GM18861 (cell line): Measurements from ENCODE around the gene LYRM9.
"Not testable (repeated sequence)": the region's sequence is repeated elsewhere in the genome, so short reads cannot be mapped to it uniquely, and the experiment has no call there.

Experiments used
- ATAC-seq: cut with Tn5 transposase; IDR thresholded peaks from one replicate; pipeline ENCODE4 v1.9.1; 2021; ENCODE audit not compliant: unreplicated experiment

The LYRM9 gene

GRCh38 chr17:27892866-27893769, at the start of gene LYRM9:
Gene LYRM9, minus strand, starts transcription at chr17:27893365. Its CDS starts 10,671 bp downstream, at chr17:27882694.
- peak; percentile 55 for ATAC-seq

- ATAC-seq, result no peak
Observed at GRCh38 chr17:27940503-27941428, 47.6 kb upstream of the LYRM9 start.

GRCh38 chr17:27939474-27940465, 46.6 kb upstream of the LYRM9 start:
- no peak for ATAC-seq

- ATAC-seq, result no peak
Observed at GRCh38 chr17:27938864-27939263, 45.7 kb upstream of the LYRM9 start.

GRCh38 chr17:27938241-27938640, 45.1 kb upstream of the LYRM9 start:
- no peak for ATAC-seq

- ATAC-seq, result no peak
Observed at GRCh38 chr17:27937025-27937546, 43.9 kb upstream of the LYRM9 start.

GRCh38 chr17:27930000-27930399, 36.8 kb upstream of the LYRM9 start:
- ATAC-seq, result no peak

- no peak for ATAC-seq
Observed at GRCh38 chr17:27928587-27928986, 35.4 kb upstream of the LYRM9 start.

- ATAC-seq, result no peak
Observed at GRCh38 chr17:27927781-27928180, 34.6 kb upstream of the LYRM9 start.

- no peak for ATAC-seq
Observed at GRCh38 chr17:27921599-27921998, 28.4 kb upstream of the LYRM9 start.

- no peak for ATAC-seq
Observed at GRCh38 chr17:27921077-27921476, 27.9 kb upstream of the LYRM9 start.

GRCh38 chr17:27920569-27920968, 27.4 kb upstream of the LYRM9 start:
- ATAC-seq, result no peak

- ATAC-seq, result no peak
Observed at GRCh38 chr17:27919079-27919478, 25.9 kb upstream of the LYRM9 start.

- no peak for ATAC-seq
Observed at GRCh38 chr17:27918498-27918897, 25.3 kb upstream of the LYRM9 start.

- no peak for ATAC-seq
Observed at GRCh38 chr17:27917000-27917399, 23.8 kb upstream of the LYRM9 start.

- no peak for ATAC-seq
Observed at GRCh38 chr17:27915709-27916108, 22.5 kb upstream of the LYRM9 start.

GRCh38 chr17:27914382-27914781, 21.2 kb upstream of the LYRM9 start:
- no peak for ATAC-seq

GRCh38 chr17:27912964-27913363, 19.8 kb upstream of the LYRM9 start:
- no peak for ATAC-seq

- not testable (repeated sequence) for ATAC-seq
Observed at GRCh38 chr17:27912299-27912698, 19.1 kb upstream of the LYRM9 start.

- no peak for ATAC-seq
Observed at GRCh38 chr17:27907976-27908558, 14.9 kb upstream of the LYRM9 start.
